22Rv1 (cell line): Measurements from ENCODE around the gene GSG1L.

Experiments used
- H3K27ac ChIP-seq: fragments of 450-650 bp; 2 replicates; pipeline ENCODE4 v1.5.1; 2017
- ZFX ChIP-seq: fragments of 450-650 bp; IDR thresholded peaks from 2 replicates; pipeline ENCODE4 v1.6.1; 2017; ENCODE audit warnings: antibody characterized with exemption, borderline replicate concordance
- TF ChIP-seq, protein P1 (sequence below): fragments of 450-650 bp; IDR thresholded peaks from 2 replicates; pipeline ENCODE4 v1.5.1; 2017; ENCODE audit warnings: mild to moderate bottlenecking

The GSG1L gene

DNA sequence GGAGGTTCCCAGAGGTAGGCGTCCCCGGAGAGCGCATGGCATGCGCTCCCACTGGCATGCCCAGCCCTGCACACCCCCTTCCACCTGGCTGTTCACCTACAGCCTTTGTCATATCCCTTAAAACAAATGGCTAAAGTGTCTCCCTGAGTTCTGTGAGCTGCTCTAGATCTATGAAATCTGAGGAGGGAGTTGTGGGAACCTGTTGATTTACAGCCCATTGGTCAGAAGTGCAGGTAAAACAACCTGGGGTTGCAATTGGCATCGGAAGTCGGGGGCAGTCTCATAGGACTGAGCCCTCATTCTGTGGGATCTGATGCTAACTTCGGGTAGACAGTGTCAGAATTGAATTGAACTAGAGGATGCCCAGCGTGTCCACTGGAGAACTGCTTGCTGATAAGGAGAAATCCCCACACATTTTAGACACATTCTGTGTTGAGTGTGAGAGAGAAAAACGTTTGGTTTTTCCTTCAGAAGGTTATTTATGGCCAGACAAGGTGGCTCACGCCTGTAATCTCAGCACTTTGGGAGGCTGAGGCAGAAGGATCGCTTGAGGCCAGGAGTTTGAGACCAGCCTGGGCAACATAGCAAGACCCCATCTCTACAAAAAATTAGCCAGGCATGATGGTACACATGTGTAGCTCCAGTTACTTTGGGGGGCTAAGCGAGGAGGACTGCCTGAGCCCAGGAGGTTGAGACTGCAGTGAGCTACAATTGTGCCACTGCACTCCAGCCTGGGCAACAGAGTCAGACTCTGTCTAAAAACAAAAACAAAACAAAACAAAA, 22.1 kb upstream of the GSG1L start:
- no peak for TF ChIP-seq ZFX
- TF ChIP-seq, protein P1, sequence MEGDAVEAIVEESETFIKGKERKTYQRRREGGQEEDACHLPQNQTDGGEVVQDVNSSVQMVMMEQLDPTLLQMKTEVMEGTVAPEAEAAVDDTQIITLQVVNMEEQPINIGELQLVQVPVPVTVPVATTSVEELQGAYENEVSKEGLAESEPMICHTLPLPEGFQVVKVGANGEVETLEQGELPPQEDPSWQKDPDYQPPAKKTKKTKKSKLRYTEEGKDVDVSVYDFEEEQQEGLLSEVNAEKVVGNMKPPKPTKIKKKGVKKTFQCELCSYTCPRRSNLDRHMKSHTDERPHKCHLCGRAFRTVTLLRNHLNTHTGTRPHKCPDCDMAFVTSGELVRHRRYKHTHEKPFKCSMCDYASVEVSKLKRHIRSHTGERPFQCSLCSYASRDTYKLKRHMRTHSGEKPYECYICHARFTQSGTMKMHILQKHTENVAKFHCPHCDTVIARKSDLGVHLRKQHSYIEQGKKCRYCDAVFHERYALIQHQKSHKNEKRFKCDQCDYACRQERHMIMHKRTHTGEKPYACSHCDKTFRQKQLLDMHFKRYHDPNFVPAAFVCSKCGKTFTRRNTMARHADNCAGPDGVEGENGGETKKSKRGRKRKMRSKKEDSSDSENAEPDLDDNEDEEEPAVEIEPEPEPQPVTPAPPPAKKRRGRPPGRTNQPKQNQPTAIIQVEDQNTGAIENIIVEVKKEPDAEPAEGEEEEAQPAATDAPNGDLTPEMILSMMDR: no peak
- no peak overlapping the region for H3K27ac ChIP-seq

DNA sequence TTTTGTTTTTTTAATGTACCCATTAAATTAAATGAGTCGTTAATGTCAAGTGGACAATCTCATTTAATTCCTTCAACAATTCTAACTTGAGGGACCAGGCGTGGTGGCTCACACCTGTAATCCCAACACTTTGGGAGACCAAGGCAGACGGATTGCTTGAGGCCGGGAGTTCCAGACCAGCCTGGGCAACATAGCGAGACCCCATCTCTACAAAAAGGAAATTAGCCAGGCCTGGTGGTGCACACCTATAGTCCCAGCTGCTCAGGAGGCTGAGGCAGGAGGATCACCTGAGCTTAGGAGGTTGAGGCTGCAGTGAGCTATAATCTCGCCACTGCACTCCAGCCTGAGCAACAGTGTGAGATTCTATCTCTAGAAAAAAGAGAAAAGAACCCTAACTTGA, 20.7 kb upstream of the GSG1L start:
- H3K27ac ChIP-seq: no peak overlapping the region
- TF ChIP-seq, protein P1: no peak
- TF ChIP-seq ZFX: no peak

DNA sequence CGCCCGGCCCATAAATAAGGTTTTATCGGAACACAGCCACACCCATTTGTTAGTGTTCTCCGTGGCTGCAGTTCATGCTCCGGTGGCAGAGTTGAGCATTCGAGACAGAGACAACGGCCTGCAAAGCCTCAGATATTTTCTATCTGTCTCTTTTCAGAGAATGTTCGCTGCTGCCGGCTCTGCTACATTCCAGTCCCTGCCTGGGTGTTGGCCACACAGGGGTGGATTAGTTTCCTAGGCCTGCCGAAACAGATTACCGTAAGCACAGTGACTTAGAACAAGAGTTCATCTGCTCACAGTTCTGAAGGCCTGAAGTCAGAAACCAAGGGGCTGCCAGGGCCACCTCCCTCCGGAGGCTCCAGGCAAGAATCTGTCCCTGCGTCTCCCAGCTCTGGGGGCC, 19.1 kb upstream of the GSG1L start:
- no peak overlapping the region for H3K27ac ChIP-seq

DNA sequence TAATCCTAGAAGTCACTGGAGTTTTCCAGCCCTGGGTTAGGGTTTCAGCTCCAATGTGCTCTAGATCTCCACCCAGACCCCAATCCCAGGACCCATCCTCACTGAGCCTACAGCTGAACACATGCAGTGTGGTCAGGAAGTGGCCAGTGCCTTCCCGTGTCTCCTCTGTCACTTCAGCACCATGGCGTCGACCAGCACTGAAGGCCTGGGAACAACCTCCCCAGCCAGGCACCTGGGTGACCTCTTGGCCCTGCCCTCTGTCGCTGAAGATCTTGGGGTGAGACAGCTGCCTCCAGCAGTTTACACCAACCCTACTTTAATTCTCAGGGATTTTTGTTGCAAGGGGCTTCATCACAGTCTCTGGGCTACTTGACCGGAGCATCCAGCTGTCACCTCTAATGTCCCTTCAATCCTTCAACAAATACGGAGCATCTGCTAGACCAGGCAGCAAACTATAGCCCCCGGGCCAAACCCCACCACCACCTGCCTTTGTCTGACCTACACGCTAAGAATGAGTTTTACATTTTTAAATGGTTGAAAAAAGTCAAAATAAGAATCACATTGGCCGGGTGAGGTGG, 18.0 kb upstream of the GSG1L start:
- TF ChIP-seq ZFX: no peak
- TF ChIP-seq, protein P1: no peak
- no peak overlapping the region for H3K27ac ChIP-seq

More for the DNA sequence above, 19.1 kb upstream of the GSG1L start:
- TF ChIP-seq, protein P1: no peak
- no peak for TF ChIP-seq ZFX

DNA sequence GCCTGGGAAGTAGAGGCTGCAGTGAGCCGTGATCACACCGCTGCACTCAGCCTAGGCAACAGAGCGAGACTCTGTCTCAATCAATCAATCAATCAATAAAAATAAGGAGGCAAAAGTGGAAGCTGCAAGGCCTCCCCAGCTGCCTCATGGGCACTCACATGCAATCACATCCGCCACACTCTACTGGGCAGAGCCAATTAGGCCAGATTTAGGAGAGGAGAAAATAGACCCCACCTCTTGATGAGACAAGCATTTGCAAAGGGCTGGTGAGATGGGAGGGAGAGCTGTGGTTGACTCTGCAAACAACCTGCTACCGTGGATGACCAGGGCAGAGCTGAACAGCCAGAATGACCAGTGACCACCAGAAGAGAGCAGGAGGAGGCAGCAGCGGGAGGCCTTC, 14.7 kb upstream of the GSG1L start:
- no peak for TF ChIP-seq ZFX
- TF ChIP-seq, protein P1: no peak
- no peak overlapping the region for H3K27ac ChIP-seq

DNA sequence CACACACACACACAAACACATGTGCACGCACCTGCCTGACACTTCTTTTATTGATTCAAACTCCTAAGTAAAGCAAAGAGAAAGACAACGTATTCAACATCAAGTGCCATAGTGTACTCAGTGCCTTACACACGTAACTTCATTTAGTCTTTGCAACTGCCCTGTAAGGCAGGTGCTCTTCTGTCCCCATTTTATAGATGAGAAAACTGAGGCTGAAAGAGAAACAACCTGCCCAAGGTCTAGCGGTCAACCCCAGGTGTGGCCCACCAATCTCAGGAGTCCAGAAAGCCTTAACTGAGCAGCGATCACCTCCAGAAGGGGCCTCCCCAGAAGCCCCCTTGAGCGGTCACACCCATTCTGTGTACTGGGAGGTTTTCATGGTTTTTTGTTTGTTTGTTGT, 10.3 kb upstream of the GSG1L start:
- TF ChIP-seq, protein P1: no peak
- no peak for TF ChIP-seq ZFX
- H3K27ac ChIP-seq: no peak overlapping the region

DNA sequence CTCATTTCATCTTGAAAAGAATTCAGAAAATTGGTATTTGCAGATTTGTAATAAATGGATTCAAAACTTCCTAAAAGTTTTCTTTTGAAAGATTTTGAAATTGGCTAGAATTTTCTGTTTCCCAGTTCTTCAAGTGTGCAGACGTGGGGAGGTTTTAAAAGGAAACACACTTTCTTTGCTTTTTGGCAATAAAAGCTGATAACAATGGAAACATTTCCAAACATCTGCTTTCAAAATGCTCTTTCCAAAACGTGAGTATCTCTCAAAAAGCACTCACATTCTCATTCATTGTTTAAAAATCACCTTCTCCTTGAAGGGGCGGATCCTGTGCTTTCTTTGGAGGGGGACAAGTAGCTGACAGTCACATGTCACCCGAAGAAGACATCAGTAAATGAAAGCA, 8.6 kb upstream of the GSG1L start:
- TF ChIP-seq ZFX: no peak
- TF ChIP-seq, protein P1: no peak
- no peak overlapping the region for H3K27ac ChIP-seq
